Measurements from ENCODE around the gene SRC. TPM values are rescaled to one million over a fixed set of nuclear protein-coding genes. Genes with fewer than 3 reads are reported as not detected.

SRC gene
- total RNA-seq, 1 donor from 2014 or later = 64.0 TPM

GRCh38 chr20:37431786-37432185, 85.8 kb downstream of the SRC start:
- Histone ChIP-seq H3K27me3 (peaks cover 9% of the 10 kb centered on the region), H3K27ac (no peak overlapping the region), H3K9me3 (no peaks in the 10 kb centered on the region), H3K36me3 (no peaks in the 10 kb centered on the region), H3K4me3 (no peak overlapping the region), H3K4me1 (no peaks in the 10 kb centered on the region)
- intact Hi-C loops (cut with DNase I) = no loop called here
- DNase-seq = no peak
- ATAC-seq = peak; percentile 23
- TF ChIP-seq, protein P1, sequence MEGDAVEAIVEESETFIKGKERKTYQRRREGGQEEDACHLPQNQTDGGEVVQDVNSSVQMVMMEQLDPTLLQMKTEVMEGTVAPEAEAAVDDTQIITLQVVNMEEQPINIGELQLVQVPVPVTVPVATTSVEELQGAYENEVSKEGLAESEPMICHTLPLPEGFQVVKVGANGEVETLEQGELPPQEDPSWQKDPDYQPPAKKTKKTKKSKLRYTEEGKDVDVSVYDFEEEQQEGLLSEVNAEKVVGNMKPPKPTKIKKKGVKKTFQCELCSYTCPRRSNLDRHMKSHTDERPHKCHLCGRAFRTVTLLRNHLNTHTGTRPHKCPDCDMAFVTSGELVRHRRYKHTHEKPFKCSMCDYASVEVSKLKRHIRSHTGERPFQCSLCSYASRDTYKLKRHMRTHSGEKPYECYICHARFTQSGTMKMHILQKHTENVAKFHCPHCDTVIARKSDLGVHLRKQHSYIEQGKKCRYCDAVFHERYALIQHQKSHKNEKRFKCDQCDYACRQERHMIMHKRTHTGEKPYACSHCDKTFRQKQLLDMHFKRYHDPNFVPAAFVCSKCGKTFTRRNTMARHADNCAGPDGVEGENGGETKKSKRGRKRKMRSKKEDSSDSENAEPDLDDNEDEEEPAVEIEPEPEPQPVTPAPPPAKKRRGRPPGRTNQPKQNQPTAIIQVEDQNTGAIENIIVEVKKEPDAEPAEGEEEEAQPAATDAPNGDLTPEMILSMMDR (IDR thresholded peaks at IDR 0.05) = no peak

- no peaks in the 10 kb centered on the region for H3K36me3 ChIP-seq
- TF ChIP-seq, protein P1 (IDR thresholded peaks at IDR 0.05) = no peak
Observed at GRCh38 chr20:37432606-37433005, 86.7 kb downstream of the SRC start.

DNA sequence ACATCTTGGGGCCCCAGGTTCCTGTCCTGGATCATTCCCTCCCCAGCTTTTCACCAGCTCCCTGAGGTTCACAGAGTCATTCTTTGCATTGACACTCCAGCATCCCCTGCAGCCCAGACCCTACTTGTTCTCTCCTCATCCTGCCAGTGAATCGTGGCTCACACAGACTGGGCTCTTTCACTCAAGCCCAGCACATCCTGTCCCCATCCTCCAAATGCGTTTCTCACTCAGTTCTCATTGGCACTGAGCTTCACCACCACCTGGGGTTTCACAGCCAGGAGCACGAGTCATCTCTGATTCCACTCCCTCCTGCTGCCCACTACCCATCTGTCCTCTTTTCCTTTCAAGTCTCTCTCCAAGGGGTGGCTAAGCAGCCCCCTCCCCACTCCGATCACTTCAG, 89.7 kb downstream of the SRC start:
- ATAC-seq (no peak), DNase-seq (peak; percentile 43)
- Histone ChIP-seq H3K4me3 (no peak overlapping the region), H3K27ac (no peak overlapping the region), H3K36me3 (no peaks in the 10 kb centered on the region), H3K4me1 (no peaks in the 10 kb centered on the region), H3K27me3 (peaks cover 9% of the 10 kb centered on the region), H3K9me3 (no peaks in the 10 kb centered on the region)
- TF ChIP-seq, protein P1 (IDR thresholded peaks at IDR 0.05) = no peak
- intact Hi-C loops (cut with DNase I) = no loop called here

More at GRCh38 chr20:37432606-37433005, 86.7 kb downstream of the SRC start:
- H3K9me3 ChIP-seq = no peaks in the 10 kb centered on the region
- no peaks in the 10 kb centered on the region for H3K4me1 ChIP-seq
- H3K27ac ChIP-seq = no peak overlapping the region
- peaks cover 9% of the 10 kb centered on the region for H3K27me3 ChIP-seq
- DNase-seq (no peak), ATAC-seq (no peak)
- intact Hi-C loops (cut with DNase I) = no loop called here
- H3K4me3 ChIP-seq = no peak overlapping the region

DNA sequence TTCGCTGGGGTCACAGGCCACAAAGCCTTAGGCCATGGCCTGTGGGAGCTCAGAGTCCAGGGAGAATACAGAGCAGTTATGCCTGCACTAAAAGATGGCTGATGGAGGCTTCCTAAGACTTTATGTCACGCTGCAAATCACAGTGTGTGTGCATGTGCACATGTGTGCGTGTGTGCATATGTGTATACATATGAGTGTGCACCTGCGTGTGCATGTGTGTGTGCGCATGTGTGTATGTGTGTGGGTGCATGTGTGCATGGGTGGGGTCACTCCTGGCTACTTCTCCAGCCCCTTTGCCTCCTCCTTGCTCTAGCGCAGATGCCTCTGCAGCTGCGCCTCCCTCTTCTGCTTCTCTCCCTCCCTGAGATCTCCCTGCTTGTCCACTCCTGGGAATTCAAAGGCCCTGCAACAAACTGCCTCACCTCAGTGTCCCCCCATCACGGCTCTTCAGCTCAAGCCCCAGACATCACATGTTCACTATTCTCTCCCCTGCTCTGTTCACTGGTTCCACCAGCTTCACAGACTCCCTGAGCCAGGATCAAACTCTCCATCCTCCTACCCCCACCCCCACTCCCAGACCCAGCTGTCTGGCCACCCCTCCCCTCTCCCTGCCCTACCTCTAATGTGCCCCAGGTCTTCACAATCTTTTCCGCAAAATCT, 90.7 kb downstream of the SRC start:
- intact Hi-C loops (cut with DNase I) = no loop called here
- Histone ChIP-seq H3K4me3 (no peak overlapping the region), H3K36me3 (no peaks in the 10 kb centered on the region), H3K27ac (no peak overlapping the region), H3K4me1 (no peaks in the 10 kb centered on the region), H3K9me3 (no peaks in the 10 kb centered on the region), H3K27me3 (no peaks in the 10 kb centered on the region)
- no peak for ATAC-seq
- TF ChIP-seq, protein P1 (IDR thresholded peaks at IDR 0.05) = no peak
- DNase-seq = peak; percentile 50

GRCh38 chr20:37437676-37438075, 91.7 kb downstream of the SRC start:
- DNase-seq (peak; percentile 34), ATAC-seq (no peak)
- intact Hi-C loops (cut with DNase I) = no loop called here
- H3K4me3 ChIP-seq = no peak overlapping the region
- H3K27me3 ChIP-seq = no peaks in the 10 kb centered on the region
- H3K4me1 ChIP-seq = no peaks in the 10 kb centered on the region
- no peaks in the 10 kb centered on the region for H3K36me3 ChIP-seq
- H3K9me3 ChIP-seq = no peaks in the 10 kb centered on the region
- H3K27ac ChIP-seq = no peak overlapping the region
- TF ChIP-seq, protein P1 (IDR thresholded peaks at IDR 0.05) = no peak

All from upper lobe of right lung (tissue), 1 donor.